Large intestine (tissue), 3 donors: ENCODE results near the gene ARFGEF3. TPM values are rescaled to one million over a fixed set of nuclear protein-coding genes. Genes with fewer than 3 reads are reported as not detected.
A peak's percentile ranks its signal among the peaks of the same experiment; 100 is the strongest.

Experiments used
- DNase-seq, 2 donors: peaks; one replicate each; pipeline versions ENCODE4 v3.0.0 to v3.0.0-alpha.2; 2013
- H3K27ac ChIP-seq: one replicate; pipeline ENCODE4 v1.5.1; 2013; ENCODE audit warnings: low read length
- H3K27me3 ChIP-seq: 2 replicates; pipeline ENCODE4 v1.6.1; 2013; ENCODE audit warnings: low read length; ENCODE audit not compliant: control insufficient read depth, insufficient read depth
- H3K36me3 ChIP-seq: 2 replicates; pipeline ENCODE4 v1.6.1; 2013; ENCODE audit warnings: low read length; ENCODE audit not compliant: control insufficient read depth, insufficient read depth
- H3K4me1 ChIP-seq: one replicate; pipeline ENCODE4 v1.6.1; 2013; ENCODE audit warnings: low read length; ENCODE audit not compliant: control insufficient read depth, insufficient read depth
- H3K4me3 ChIP-seq: one replicate; pipeline ENCODE4 v1.5.1; 2013; ENCODE audit warnings: low read length
- H3K9me3 ChIP-seq: one replicate; pipeline ENCODE4 v1.6.1; 2013; ENCODE audit warnings: mild to moderate bottlenecking, low read depth, low read length, moderate library complexity; ENCODE audit not compliant: control insufficient read depth
- WGBS: methylation state at CpG from one replicate; pipeline ENCODE4 v1.1.5; 2013; ENCODE audit warnings: low lambda C conversion rate; ENCODE audit not compliant: insufficient coverage; 5-methylcytosine and 5-hydroxymethylcytosine counted together
- polyA plus RNA-seq: library from polyadenylated mRNA; unstranded; fragments of 120-200 nt; gene quantifications from one replicate; pipeline ENCODE4 v1.2.1, GENCODE V29; 2013

The ARFGEF3 gene
- polyA plus RNA-seq, 1 donor = 7.3 TPM

- no peak for DNase-seq
- H3K27me3 ChIP-seq = no peaks in the 10 kb centered on the region
- no peak overlapping the region for H3K4me3 ChIP-seq
- H3K36me3 ChIP-seq = no peaks in the 10 kb centered on the region
- no peaks in the 10 kb centered on the region for H3K4me1 ChIP-seq
- H3K9me3 ChIP-seq = no peaks in the 10 kb centered on the region
- H3K27ac ChIP-seq = no peak overlapping the region
- 90% methylated on average over 2 of the region's 13 CpGs for WGBS
These were observed 78.9 kb downstream of the ARFGEF3 start for GRCh38 chr6:138240476-138241245.

DNA sequence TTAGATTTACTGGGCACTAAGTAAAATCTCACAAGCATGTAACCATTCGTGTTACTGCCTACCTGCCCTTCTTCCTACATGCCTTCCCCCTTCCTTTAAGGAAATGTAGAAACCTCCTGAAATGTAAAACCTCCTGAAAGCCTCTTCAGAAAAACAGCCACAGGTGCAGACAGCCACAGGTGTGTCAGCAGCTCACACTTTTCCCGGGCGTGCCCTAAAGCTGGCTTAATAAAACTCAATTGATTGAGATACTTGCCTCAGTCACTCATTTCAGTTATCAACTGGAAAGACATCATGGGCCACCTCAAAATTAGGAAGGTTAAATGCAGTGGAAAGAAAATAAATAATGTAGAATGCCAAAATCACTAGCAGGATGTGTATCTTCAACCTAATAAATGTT, 79.6 kb downstream of the ARFGEF3 start:
- H3K4me1 ChIP-seq = no peaks in the 10 kb centered on the region
- no peak overlapping the region for H3K4me3 ChIP-seq
- no peaks in the 10 kb centered on the region for H3K36me3 ChIP-seq
- H3K9me3 ChIP-seq = no peaks in the 10 kb centered on the region
- whole genome bisulfite sequencing = no CpG with 5 or more reads among the region's 3 CpGs
- no peak overlapping the region for H3K27ac ChIP-seq
- no peak for DNase-seq
- no peaks in the 10 kb centered on the region for H3K27me3 ChIP-seq

GRCh38 chr6:138241934-138242333, 80.2 kb downstream of the ARFGEF3 start:
- Histone ChIP-seq H3K9me3 (no peaks in the 10 kb centered on the region), H3K27ac (no peak overlapping the region), H3K4me3 (no peak overlapping the region), H3K4me1 (no peaks in the 10 kb centered on the region), H3K36me3 (no peaks in the 10 kb centered on the region), H3K27me3 (no peaks in the 10 kb centered on the region)
- WGBS = 100% methylated on average over 2 of the region's 6 CpGs
- DNase-seq = no peak

GRCh38 chr6:138242987-138243592, 81.4 kb downstream of the ARFGEF3 start:
- H3K4me1 ChIP-seq = no peaks in the 10 kb centered on the region
- DNase-seq = no peak
- no peak overlapping the region for H3K4me3 ChIP-seq
- H3K27me3 ChIP-seq = no peaks in the 10 kb centered on the region
- 100% methylated on average over 1 of the region's 4 CpGs for WGBS
- H3K36me3 ChIP-seq = no peaks in the 10 kb centered on the region
- no peak overlapping the region for H3K27ac ChIP-seq
- H3K9me3 ChIP-seq = no peaks in the 10 kb centered on the region

- 100% methylated on average over 1 of the region's 3 CpGs for WGBS
- Histone ChIP-seq H3K27me3 (no peaks in the 10 kb centered on the region), H3K4me3 (no peak overlapping the region), H3K27ac (no peak overlapping the region), H3K9me3 (no peaks in the 10 kb centered on the region), H3K4me1 (no peaks in the 10 kb centered on the region), H3K36me3 (no peaks in the 10 kb centered on the region)
- no peak for DNase-seq
These were observed 84.0 kb downstream of the ARFGEF3 start for GRCh38 chr6:138245751-138246150.

DNA sequence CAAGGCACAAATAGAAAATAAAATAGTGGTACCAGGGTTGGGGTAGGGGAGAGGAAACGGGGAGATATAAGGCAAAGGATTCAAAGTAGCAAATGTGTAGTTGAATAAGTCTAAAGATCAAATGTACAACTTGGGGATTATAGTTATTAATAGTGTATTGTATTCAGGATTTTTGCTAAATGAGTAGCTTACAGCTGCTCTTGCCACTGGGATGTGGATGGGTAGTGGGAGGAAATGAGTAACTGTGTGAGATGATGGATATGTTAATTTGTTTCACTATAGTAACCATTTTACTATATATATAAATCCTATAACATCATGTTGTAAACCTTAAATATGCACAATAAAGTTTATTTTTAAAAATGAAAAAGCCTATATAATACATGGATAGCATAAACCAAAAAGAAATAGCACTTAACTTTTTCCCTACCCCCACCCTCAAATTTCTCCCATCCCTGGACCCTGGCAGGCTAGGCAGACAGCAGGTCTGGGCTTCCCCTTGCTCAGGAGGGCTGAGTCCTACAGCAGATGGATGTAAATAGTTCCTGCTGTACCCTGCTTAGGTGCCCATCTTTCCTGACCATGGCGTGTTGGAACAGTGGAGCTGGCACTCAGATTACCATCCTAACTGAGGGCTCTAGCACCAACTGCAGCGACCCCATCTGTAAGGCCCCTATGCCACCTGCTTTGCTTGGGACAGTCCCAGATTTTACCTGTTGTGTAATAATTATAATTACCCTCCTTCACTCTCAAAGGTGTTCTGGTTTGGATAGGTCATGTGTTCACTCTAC, 85.1 kb downstream of the ARFGEF3 start:
- H3K9me3 ChIP-seq = no peaks in the 10 kb centered on the region
- no peak overlapping the region for H3K27ac ChIP-seq
- no peaks in the 10 kb centered on the region for H3K4me1 ChIP-seq
- 100% methylated on average over 1 of the region's 3 CpGs for WGBS
- no peaks in the 10 kb centered on the region for H3K36me3 ChIP-seq
- H3K4me3 ChIP-seq = no peak overlapping the region
- H3K27me3 ChIP-seq = no peaks in the 10 kb centered on the region
- no peak for DNase-seq

GRCh38 chr6:138248011-138248410, 86.3 kb downstream of the ARFGEF3 start:
- Histone ChIP-seq H3K9me3 (no peaks in the 10 kb centered on the region), H3K36me3 (no peaks in the 10 kb centered on the region), H3K27ac (no peak overlapping the region), H3K4me3 (no peak overlapping the region), H3K27me3 (no peaks in the 10 kb centered on the region), H3K4me1 (no peaks in the 10 kb centered on the region)
- no peak for DNase-seq
- WGBS = 100% methylated on average over 2 of the region's 7 CpGs

DNA sequence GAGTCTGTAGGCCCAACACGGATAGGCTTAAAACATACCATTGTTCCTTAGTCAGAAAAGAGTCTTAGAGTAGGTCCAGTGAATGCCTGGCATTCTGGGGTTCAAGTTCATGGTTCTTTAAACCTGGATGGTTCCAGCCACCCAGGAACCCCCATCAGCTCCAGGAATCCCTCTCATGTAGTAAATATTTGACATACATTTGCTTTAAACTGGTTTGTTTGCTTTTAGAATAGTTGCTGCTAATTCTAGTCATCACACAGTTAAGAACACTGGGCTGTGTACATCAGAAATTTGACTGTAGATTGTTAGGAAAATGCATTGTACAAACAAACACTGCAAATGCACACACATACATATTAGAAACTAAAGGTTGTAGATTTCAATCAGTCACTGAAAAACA, 87.1 kb downstream of the ARFGEF3 start:
- H3K27me3 ChIP-seq = no peaks in the 10 kb centered on the region
- H3K4me1 ChIP-seq = no peaks in the 10 kb centered on the region
- H3K36me3 ChIP-seq = no peaks in the 10 kb centered on the region
- no CpG with 5 or more reads among the region's 1 CpG for WGBS
- no peak overlapping the region for H3K27ac ChIP-seq
- H3K4me3 ChIP-seq = no peak overlapping the region
- no peak for DNase-seq
- H3K9me3 ChIP-seq = no peaks in the 10 kb centered on the region

DNA sequence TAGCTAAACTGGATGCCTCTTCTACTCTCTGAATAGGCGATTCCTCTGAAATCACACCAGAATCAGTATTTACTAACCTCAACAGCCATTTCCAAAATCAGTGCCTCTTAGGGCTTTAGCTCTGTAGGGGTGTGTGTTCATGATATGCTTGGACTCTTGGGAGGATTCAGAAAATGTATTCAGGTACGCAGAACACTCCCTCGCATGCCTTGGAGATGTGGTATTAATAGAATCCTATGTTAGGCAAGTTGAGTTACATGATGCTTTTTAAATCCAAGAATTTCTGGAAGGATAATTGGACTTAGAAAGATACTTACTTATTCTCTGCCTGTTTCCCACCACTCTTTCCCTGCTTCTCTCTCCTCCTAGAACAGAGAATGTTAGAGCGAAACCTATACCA, 88.3 kb downstream of the ARFGEF3 start:
- WGBS = 100% methylated on average over 1 of the region's 4 CpGs
- Histone ChIP-seq H3K9me3 (no peaks in the 10 kb centered on the region), H3K4me1 (no peaks in the 10 kb centered on the region), H3K4me3 (no peak overlapping the region), H3K27me3 (no peaks in the 10 kb centered on the region), H3K27ac (no peak overlapping the region), H3K36me3 (no peaks in the 10 kb centered on the region)
- DNase-seq = no peak

- DNase-seq = peak; percentile 8 to 29
- Histone ChIP-seq H3K27me3 (no peaks in the 10 kb centered on the region), H3K36me3 (no peaks in the 10 kb centered on the region), H3K27ac (no peak overlapping the region), H3K9me3 (no peaks in the 10 kb centered on the region), H3K4me3 (no peak overlapping the region), H3K4me1 (no peaks in the 10 kb centered on the region)
- WGBS = no CpG with 5 or more reads among the region's 16 CpGs
These were observed 88.9 kb downstream of the ARFGEF3 start for GRCh38 chr6:138250513-138251247.
